ENCODE data around the gene P2RY14.
A peak's percentile ranks its signal among the peaks of the same experiment; 100 is the strongest.
"Not testable (repeated sequence)": the region's sequence is repeated elsewhere in the genome, so short reads cannot be mapped to it uniquely, and the experiment has no call there.

P2RY14 gene

GRCh38 chr3:151256749-151257148 is 21.6 kb downstream of the P2RY14 start:
- DNase-seq: no peak

GRCh38 chr3:151248772-151249337 is 29.5 kb downstream of the P2RY14 start:
- DNase-seq: no peak

- not testable (repeated sequence) for DNase-seq
Observed at GRCh38 chr3:151242006-151242405, 36.3 kb downstream of the P2RY14 start.

- no peak for DNase-seq
Observed at GRCh38 chr3:151236736-151237135, 41.6 kb downstream of the P2RY14 start.

GRCh38 chr3:151236316-151236715 is 42.0 kb downstream of the P2RY14 start:
- DNase-seq: no peak

GRCh38 chr3:151234825-151235224 is 43.5 kb downstream of the P2RY14 start:
- DNase-seq: no peak

- DNase-seq: no peak
Observed at GRCh38 chr3:151232991-151233390, 45.4 kb downstream of the P2RY14 start.

GRCh38 chr3:151232403-151232802 is 45.9 kb downstream of the P2RY14 start:
- not testable (repeated sequence) for DNase-seq

GRCh38 chr3:151230646-151231045 is 47.7 kb downstream of the P2RY14 start:
- peak; percentile 31 for DNase-seq

- no peak for DNase-seq
Observed at GRCh38 chr3:151228666-151229040, 49.7 kb downstream of the P2RY14 start.

GRCh38 chr3:151227807-151228665 is 50.3 kb downstream of the P2RY14 start:
- peak; percentile 86 for DNase-seq

GRCh38 chr3:151227266-151227806 is 51.0 kb downstream of the P2RY14 start:
- DNase-seq: no peak

- DNase-seq: no peak
Observed at GRCh38 chr3:151226825-151227224, 51.5 kb downstream of the P2RY14 start.

GRCh38 chr3:151226088-151226563 is 52.2 kb downstream of the P2RY14 start:
- DNase-seq: no peak

GRCh38 chr3:151225040-151225975 is 53.0 kb downstream of the P2RY14 start:
- DNase-seq: no peak

GRCh38 chr3:151224268-151224866 is 54.0 kb downstream of the P2RY14 start:
- DNase-seq: no peak

- no peak for DNase-seq
Observed at GRCh38 chr3:151219056-151219455, 59.3 kb downstream of the P2RY14 start.

GRCh38 chr3:151218136-151218535 is 60.2 kb downstream of the P2RY14 start:
- no peak for DNase-seq

GRCh38 chr3:151216641-151217607 is 61.4 kb downstream of the P2RY14 start:
- DNase-seq: no peak

- DNase-seq: no peak
Observed at GRCh38 chr3:151214459-151214858, 63.9 kb downstream of the P2RY14 start.

GRCh38 chr3:151213881-151214280 is 64.5 kb downstream of the P2RY14 start:
- DNase-seq: no peak
